Cerebellar cortex (tissue), 1 donor: Measurements from ENCODE around the gene WT1.
A peak's percentile ranks its signal among the peaks of the same experiment; 100 is the strongest.
"Not testable (repeated sequence)": the region's sequence is repeated elsewhere in the genome, so short reads cannot be mapped to it uniquely, and the experiment has no call there.

Experiments used
- DNase-seq: peaks from one replicate; pipeline ENCODE4 v3.0.0-alpha.2; 2015; ENCODE audit warnings: low spot score

Gene WT1

GRCh38 chr11:32435511-32435941 is at the start of gene WT1:
Gene WT1 (minus strand): TSS chr11:32435539.
- DNase-seq = no peak

- DNase-seq = no peak
Measured at GRCh38 chr11:32479291-32479690, 44.0 kb upstream of the WT1 start.

GRCh38 chr11:32478277-32478731 is 43.0 kb upstream of the WT1 start:
- DNase-seq = no peak

GRCh38 chr11:32473282-32473909 is 38.1 kb upstream of the WT1 start:
- no peak for DNase-seq

GRCh38 chr11:32472226-32472625 is 36.9 kb upstream of the WT1 start:
- DNase-seq = no peak

GRCh38 chr11:32471544-32471943 is 36.2 kb upstream of the WT1 start:
- DNase-seq = not testable (repeated sequence)

- no peak for DNase-seq
Measured at GRCh38 chr11:32469791-32470190, 34.5 kb upstream of the WT1 start.

GRCh38 chr11:32466279-32466915 is 31.1 kb upstream of the WT1 start:
- DNase-seq = no peak

- DNase-seq = no peak
Measured at GRCh38 chr11:32464078-32464477, 28.7 kb upstream of the WT1 start.

- DNase-seq = no peak
Measured at GRCh38 chr11:32462011-32462690, 26.8 kb upstream of the WT1 start.

- DNase-seq = no peak
Measured at GRCh38 chr11:32456864-32457263, 21.5 kb upstream of the WT1 start.

GRCh38 chr11:32454993-32455392 is 19.7 kb upstream of the WT1 start:
- DNase-seq = no peak

- no peak for DNase-seq
Measured at GRCh38 chr11:32451808-32452207, 16.5 kb upstream of the WT1 start.

GRCh38 chr11:32450372-32450771 is 15.0 kb upstream of the WT1 start:
- no peak for DNase-seq

GRCh38 chr11:32448232-32448631 is 12.9 kb upstream of the WT1 start:
- DNase-seq = peak; percentile 20

- DNase-seq = no peak
Measured at GRCh38 chr11:32447252-32447651, 11.9 kb upstream of the WT1 start.

GRCh38 chr11:32446227-32446626 is 10.9 kb upstream of the WT1 start:
- no peak for DNase-seq

GRCh38 chr11:32444186-32444585 is 8.8 kb upstream of the WT1 start:
- no peak for DNase-seq

- DNase-seq = no peak
Measured at GRCh38 chr11:32440916-32441315, 5.6 kb upstream of the WT1 start.

- DNase-seq = no peak
Measured at GRCh38 chr11:32440312-32440908, 5.1 kb upstream of the WT1 start.

- DNase-seq = no peak
Measured at GRCh38 chr11:32439501-32440210, 4.3 kb upstream of the WT1 start.

- DNase-seq = no peak
Measured at GRCh38 chr11:32438866-32439489, 3.6 kb upstream of the WT1 start.
